GM12872 (cell line): Measurements from ENCODE around the gene CABLES2.

Source experiments
- TF ChIP-seq, protein P1 (sequence below): IDR thresholded peaks from 3 replicates; pipeline ENCODE4 v1.5.1; 2011; ENCODE audit warnings: low read depth, mild to moderate bottlenecking, low read length, moderate library complexity; ENCODE audit not compliant: insufficient read depth

CABLES2 gene

DNA sequence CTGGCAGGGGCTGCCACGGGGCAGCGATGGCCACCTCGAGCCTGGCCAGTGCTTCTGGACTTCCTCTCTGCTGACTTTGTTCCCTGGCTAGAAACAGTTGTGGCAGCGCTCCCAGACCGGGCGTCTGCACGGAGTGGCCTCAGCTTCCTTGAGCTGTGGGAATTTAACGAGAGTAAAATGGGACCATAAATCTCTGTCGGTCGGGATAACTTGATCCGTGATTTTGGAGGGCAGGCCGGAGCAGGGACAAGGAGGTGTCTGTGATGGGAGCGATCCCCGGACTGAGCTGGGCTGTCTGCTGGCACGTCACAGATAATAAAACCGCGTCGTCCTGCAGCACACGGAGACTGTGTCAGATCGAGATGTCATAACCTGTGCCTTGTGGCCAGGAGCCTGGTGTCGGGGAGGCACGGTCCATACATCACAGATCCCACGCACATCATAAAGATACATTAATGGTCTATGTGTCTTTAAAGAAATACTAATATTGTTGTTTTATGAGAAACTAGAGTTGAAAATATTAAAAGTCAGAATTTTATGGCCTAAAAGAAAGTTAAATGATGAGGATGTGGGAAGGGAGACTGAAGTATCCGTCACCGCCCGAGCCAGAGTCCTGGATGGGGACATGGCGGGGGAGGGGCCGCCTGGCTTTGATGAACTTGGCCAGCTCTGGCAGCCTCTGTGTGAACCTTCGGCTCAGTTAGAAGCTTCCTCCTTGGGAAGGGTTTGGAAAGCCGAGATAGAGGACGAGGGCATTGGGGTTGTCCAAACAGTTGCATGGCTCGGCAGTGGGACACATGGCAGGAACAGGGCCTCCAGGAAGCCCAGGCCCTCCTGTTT lies 26.8 kb upstream of the CABLES2 start:
- TF ChIP-seq, protein P1, sequence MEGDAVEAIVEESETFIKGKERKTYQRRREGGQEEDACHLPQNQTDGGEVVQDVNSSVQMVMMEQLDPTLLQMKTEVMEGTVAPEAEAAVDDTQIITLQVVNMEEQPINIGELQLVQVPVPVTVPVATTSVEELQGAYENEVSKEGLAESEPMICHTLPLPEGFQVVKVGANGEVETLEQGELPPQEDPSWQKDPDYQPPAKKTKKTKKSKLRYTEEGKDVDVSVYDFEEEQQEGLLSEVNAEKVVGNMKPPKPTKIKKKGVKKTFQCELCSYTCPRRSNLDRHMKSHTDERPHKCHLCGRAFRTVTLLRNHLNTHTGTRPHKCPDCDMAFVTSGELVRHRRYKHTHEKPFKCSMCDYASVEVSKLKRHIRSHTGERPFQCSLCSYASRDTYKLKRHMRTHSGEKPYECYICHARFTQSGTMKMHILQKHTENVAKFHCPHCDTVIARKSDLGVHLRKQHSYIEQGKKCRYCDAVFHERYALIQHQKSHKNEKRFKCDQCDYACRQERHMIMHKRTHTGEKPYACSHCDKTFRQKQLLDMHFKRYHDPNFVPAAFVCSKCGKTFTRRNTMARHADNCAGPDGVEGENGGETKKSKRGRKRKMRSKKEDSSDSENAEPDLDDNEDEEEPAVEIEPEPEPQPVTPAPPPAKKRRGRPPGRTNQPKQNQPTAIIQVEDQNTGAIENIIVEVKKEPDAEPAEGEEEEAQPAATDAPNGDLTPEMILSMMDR = no peak

DNA sequence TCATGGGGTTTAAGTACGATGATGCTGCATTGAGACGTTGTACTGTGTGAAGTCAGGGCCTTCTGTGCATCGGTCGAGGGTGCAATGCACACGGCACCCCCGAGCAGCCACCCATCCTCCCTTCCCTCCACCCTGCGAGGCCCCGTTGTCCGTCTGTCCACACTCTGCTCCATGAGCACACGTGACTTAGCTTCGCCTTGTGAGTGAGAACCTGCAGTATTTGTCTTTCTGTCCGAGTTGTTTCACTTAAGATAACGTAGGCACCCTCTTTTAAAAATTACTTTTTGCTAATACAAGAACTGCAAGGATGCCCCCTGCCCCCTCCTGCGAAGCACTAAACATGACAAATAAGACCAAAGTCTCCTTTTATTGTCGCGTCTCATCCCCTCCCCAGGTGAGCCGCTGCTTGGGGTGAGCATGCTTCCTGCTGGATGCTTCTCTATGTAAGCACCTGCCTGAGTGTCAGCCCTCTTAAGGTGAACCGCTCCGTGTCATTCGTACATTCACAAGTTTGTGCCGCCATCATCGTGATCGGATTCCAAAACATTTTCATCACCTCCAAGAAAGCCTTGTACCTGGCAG lies 23.9 kb upstream of the CABLES2 start:
- TF ChIP-seq, protein P1 = no peak

DNA sequence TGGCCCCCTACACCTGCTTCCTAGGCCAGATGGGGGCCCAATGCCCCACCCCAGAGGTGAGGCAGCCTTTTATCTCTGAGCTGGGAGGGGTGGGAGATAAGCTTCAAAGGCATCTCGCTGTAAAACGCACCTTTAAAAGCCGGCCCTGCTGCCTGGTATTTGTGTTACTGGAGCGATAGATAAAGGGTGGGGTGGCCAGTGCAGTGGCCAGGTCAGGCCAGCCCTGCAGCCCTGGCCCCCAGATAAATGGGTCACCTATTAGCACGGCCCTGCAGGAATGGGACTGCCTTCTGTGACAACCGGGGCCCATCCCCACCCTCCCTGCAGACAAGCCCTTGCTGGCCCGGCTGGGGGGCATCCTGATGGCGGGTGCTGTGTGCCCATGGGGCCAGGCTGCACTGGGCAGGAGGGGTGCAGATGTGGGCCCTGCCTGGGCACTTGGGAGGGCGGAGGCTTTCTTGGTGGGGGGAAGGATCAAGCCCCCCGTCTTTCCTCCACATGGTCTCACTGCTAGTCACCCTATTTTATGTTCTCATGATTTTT lies 23.3 kb upstream of the CABLES2 start:
- TF ChIP-seq, protein P1 = no peak

DNA sequence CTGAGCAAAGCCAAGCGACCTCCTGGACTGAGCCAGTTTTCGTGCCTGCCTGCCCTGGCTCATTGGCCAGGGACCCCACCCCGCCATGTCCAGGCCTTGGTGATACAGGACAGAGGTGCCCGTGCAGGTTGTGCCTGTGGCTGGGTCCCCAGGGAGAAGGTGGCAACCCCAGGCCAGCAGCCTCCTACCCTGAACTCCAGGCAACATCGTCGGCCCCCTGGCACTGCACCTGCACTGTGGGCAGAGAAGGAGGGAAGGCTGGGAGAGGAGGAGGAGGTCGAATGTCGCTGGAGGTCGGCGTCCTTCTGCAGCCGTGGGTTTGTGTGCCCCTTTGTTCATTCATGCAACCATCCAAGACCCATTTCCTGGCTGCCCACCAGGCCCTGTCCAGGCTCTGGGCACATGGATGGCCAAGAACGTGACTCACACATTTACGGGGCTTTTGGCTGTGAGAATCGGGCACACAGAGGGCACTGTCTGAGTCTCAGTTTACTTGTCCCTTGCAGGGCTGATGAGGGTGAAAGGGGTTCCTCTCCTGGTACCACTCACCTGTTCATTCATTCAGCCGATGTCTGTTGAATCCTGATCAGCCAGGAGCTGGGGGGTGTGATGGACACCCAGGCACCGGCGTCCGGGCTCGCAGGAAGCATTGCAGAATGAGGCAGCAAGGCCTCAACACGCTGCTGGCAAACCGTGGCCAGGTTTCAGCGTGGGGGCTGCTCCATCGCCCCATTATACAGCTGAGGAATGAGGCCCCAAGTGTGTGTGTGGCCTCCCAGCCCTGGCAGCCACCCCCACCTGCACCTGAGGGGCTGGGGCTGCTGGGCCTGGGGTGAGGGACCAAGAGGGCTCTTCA lies 22.6 kb upstream of the CABLES2 start:
- TF ChIP-seq, protein P1 = no peak

DNA sequence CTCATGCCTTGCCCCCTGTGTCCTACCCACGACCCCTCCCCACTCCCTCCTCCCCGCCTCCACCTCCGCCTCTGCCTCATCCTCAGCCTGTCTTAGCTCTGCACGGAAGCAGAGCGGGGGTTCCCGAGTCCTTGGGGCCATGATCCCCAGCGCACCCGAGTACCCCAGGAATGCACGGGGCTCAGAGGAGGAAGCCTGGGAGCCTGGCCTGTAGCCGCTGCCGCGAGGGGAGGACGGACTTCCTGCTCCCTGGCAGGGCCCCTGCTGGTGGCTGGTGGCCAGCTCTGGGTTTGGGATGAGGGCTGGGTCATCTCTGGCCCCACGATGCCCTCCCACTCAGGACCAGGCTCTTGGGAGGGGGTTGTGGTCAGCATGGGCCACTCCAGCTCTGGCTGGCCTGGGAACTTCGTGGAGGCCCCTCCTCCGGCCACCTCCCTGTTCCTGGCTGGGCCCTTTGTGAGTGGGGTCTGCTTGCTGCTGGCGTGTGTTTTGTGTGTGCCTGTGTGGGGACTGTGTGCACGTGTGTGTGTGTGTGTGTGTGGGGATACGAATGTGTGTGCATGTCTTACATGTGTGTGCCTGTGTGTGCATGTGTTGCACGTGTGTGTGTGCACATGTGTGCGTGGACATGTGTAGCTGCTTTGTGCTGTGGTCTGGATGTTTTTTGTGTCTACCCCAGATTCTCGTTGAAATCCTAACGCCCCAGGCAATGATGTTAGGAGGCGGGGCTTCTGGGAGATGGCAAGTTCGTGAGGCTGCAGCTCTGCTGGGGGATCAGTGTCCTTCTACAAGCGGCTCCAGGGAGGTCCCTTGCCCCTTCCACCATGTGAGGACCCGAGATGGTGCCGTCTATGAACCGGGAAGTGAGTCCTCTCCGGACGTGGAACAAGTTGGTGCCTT lies 21.6 kb upstream of the CABLES2 start:
- TF ChIP-seq, protein P1 = no peak

DNA sequence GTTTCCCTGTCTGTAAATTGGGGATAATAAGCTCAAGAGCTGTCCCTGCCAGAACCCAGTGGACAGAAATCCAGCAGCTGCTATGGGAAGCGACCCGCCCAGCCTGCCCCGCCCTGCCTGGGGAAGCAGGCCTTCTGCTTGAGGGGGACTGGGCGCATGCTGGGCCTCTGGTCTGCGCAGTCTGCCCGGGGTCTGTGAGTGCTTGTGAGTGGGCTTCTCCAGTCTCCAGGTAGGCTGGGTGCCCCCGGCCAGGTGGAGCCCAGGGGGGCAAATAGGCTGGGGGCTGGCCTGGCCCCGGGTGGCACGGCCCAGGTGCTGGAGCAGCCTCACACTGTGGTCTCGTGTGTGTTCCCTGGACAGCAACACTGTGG lies 20.9 kb upstream of the CABLES2 start:
- TF ChIP-seq, protein P1 = no peak
